IMR-90 (cell line): ENCODE results near the gene STXBP6. TPM values are rescaled to one million over a fixed set of nuclear protein-coding genes. Genes with fewer than 3 reads are reported as not detected.

Experiments used
- ATAC-seq: fragments of 200-7000 bp; cut with Tn5 transposase; 2 replicates; pipeline ENCODE4 v1.9.1; 2020; ENCODE audit warnings: low read depth, mild to moderate bottlenecking, moderate library complexity
- BruUV-seq: library from RNA; stranded (reverse); fragments of 400-500 nt; replicated peaks from 2 replicates; lab custom pipeline; 2021; lab: Mats Ljungman, UMichigan
- CTCF ChIA-PET: fragments of 300-600 bp; formaldehyde crosslinking; extraction: SDS; loops from one replicate; lab custom pipeline; 2021; ENCODE audit warnings: antibody characterized with exemption; lab: Yijun Ruan, JAX
- POLR2A ChIA-PET: fragments of 300-600 bp; sonication (Branson Sonifier 250); formaldehyde crosslinking; loops from one replicate; lab custom pipeline; 2022; ENCODE audit warnings: antibody characterized with exemption; ENCODE audit not compliant: unreplicated experiment; lab: Charles Lee
- DNase-seq: peaks from one replicate; pipeline ENCODE4 v3.0.0; 2013
- H2AFZ ChIP-seq: replicated peaks from 2 replicates; pipeline ENCODE3; 2013; ENCODE audit warnings: low read length, mild to moderate bottlenecking; ENCODE audit not compliant: poor library complexity
- H2AK5ac ChIP-seq: 2 replicates; pipeline ENCODE4 v1.6.1; 2013; ENCODE audit warnings: low read depth, low read length, inconsistent platforms
- H2AK9ac ChIP-seq: replicated peaks from 2 replicates; pipeline ENCODE3; 2013; ENCODE audit warnings: mild to moderate bottlenecking, low read depth, low read length, moderate library complexity; ENCODE audit not compliant: poor library complexity
- H2BK120ac ChIP-seq: 2 replicates; pipeline ENCODE4 v1.6.1; 2013; ENCODE audit warnings: low read depth, low read length, inconsistent platforms
- H2BK15ac ChIP-seq: 3 replicates; pipeline ENCODE4 v1.6.1; 2013; ENCODE audit warnings: low read depth, low read length, inconsistent platforms
- H2BK20ac ChIP-seq: 2 replicates; pipeline ENCODE4 v1.6.1; 2013; ENCODE audit warnings: low read depth, mild to moderate bottlenecking, inconsistent platforms, low read length, moderate library complexity
- H2BK5ac ChIP-seq: 2 replicates; pipeline ENCODE4 v1.6.1; 2013; ENCODE audit warnings: mild to moderate bottlenecking, low read depth, low read length, inconsistent platforms; ENCODE audit not compliant: poor library complexity, severe bottlenecking
- H3K14ac ChIP-seq: replicated peaks from 2 replicates; pipeline ENCODE4 v1.6.1; 2013; ENCODE audit warnings: low read depth, low read length, inconsistent platforms
- H3K18ac ChIP-seq: 2 replicates; pipeline ENCODE4 v1.6.1; 2013; ENCODE audit warnings: low read depth, low read length, control low read depth
- H3K23ac ChIP-seq: 2 replicates; pipeline ENCODE4 v1.6.1; 2013; ENCODE audit warnings: low read depth, low read length, inconsistent platforms
- H3K27ac ChIP-seq: 2 replicates; pipeline ENCODE4 v1.5.1; 2013; ENCODE audit warnings: mild to moderate bottlenecking, control low read depth, low read length; ENCODE audit not compliant: insufficient read depth
- H3K27me3 ChIP-seq: 2 replicates; pipeline ENCODE4 v1.6.1; 2013; ENCODE audit warnings: low read length; ENCODE audit not compliant: control insufficient read depth, insufficient read depth
- H3K36me3 ChIP-seq: 2 replicates; pipeline ENCODE4 v1.6.1; 2013; ENCODE audit warnings: low read length, mixed read lengths; ENCODE audit not compliant: control insufficient read depth, insufficient read depth
- H3K4ac ChIP-seq: 2 replicates; pipeline ENCODE4 v1.6.1; 2013; ENCODE audit warnings: low read depth, low read length, inconsistent platforms
- H3K4me1 ChIP-seq: 2 replicates; pipeline ENCODE4 v1.6.1; 2013; ENCODE audit warnings: low read length, mixed read lengths; ENCODE audit not compliant: control insufficient read depth, insufficient read depth
- H3K4me2 ChIP-seq: 2 replicates; pipeline ENCODE4 v1.6.1; 2013; ENCODE audit warnings: low read depth, mild to moderate bottlenecking, control low read depth, low read length, moderate library complexity
- H3K4me3 ChIP-seq: 2 replicates; pipeline ENCODE4 v1.5.1; 2013; ENCODE audit warnings: low read depth, mild to moderate bottlenecking, control low read depth, low read length, moderate library complexity; ENCODE audit not compliant: insufficient read depth
- H3K56ac ChIP-seq: 2 replicates; pipeline ENCODE4 v1.6.1; 2013; ENCODE audit warnings: low read length, inconsistent platforms; ENCODE audit not compliant: insufficient read depth; ENCODE audit errors: extremely low read depth
- H3K79me1 ChIP-seq, 2 experiments: 2 replicates each; pipeline ENCODE4 v1.6.1; 2013; ENCODE audit warnings: low read length in 2 of 2, inconsistent platforms in 1 of 2, low read depth in 1 of 2
- H3K9ac ChIP-seq: 2 replicates; pipeline ENCODE4 v1.6.1; 2013; ENCODE audit warnings: low read depth, low read length, control low read depth
- H3K9me1 ChIP-seq: 2 replicates; pipeline ENCODE4 v1.6.1; 2013; ENCODE audit warnings: low read length, inconsistent platforms; ENCODE audit not compliant: insufficient read depth
- H3K9me3 ChIP-seq: 2 replicates; pipeline ENCODE4 v1.6.1; 2013; ENCODE audit warnings: low read length; ENCODE audit not compliant: control insufficient read depth, insufficient read depth
- H4K20me1 ChIP-seq: 2 replicates; pipeline ENCODE4 v1.6.1; 2013; ENCODE audit warnings: low read length, inconsistent platforms; ENCODE audit not compliant: insufficient read depth
- H4K5ac ChIP-seq: 2 replicates; pipeline ENCODE4 v1.6.1; 2013; ENCODE audit warnings: mild to moderate bottlenecking, low read depth, low read length, control low read depth
- H4K8ac ChIP-seq, 2 experiments: 2 replicates each; pipeline ENCODE4 v1.6.1; 2013; ENCODE audit warnings: low read depth in 2 of 2, low read length in 2 of 2, control low read depth in 1 of 2, inconsistent platforms in 1 of 2
- H4K91ac ChIP-seq: 2 replicates; pipeline ENCODE4 v1.6.1; 2013; ENCODE audit warnings: low read depth, low read length, inconsistent platforms; ENCODE audit not compliant: insufficient read depth
- BHLHE40 ChIP-seq: fragments of 150-350 bp; IDR thresholded peaks from 2 replicates; pipeline ENCODE4 v1.6.1; 2016; ENCODE audit warnings: mild to moderate bottlenecking, low read depth, low read length
- CEBPB ChIP-seq: IDR thresholded peaks from 2 replicates; pipeline ENCODE4 v1.6.1; 2012; ENCODE audit warnings: low read depth, low read length, improper control_type of control experiment
- CHD1 ChIP-seq: IDR thresholded peaks from 2 replicates; pipeline ENCODE4 v1.6.1; 2012; ENCODE audit warnings: low read depth, low read length, improper control_type of control experiment
- CTCF ChIP-seq: conservative IDR thresholded peaks from 2 replicates; pipeline ENCODE4 v1.5.1; 2012; ENCODE audit warnings: mild to moderate bottlenecking, low read depth, low read length, improper control_type of control experiment
- FOS ChIP-seq: fragments of 150-350 bp; IDR thresholded peaks from 2 replicates; pipeline ENCODE4 v1.6.1; 2016; ENCODE audit warnings: low read depth, low read length
- MAFK ChIP-seq: IDR thresholded peaks from 2 replicates; pipeline ENCODE4 v1.6.1; 2012; ENCODE audit warnings: low read depth, low read length, improper control_type of control experiment
- MAZ ChIP-seq: IDR thresholded peaks from 2 replicates; pipeline ENCODE4 v1.6.1; 2012; ENCODE audit warnings: low read depth, mild to moderate bottlenecking, low read length, improper control_type of control experiment, moderate library complexity, borderline replicate concordance
- MXI1 ChIP-seq: IDR thresholded peaks from 2 replicates; pipeline ENCODE4 v1.6.1; 2012; ENCODE audit warnings: low read depth, mild to moderate bottlenecking, low read length, moderate library complexity, borderline replicate concordance
- NFE2L2 ChIP-seq: fragments of 150-350 bp; IDR thresholded peaks from 2 replicates; pipeline ENCODE4 v1.6.1; 2016; ENCODE audit warnings: low read depth, mild to moderate bottlenecking, low read length
- RCOR1 ChIP-seq: IDR thresholded peaks from 2 replicates; pipeline ENCODE4 v1.6.1; 2012; ENCODE audit warnings: mild to moderate bottlenecking, low read length, improper control_type of control experiment; ENCODE audit not compliant: insufficient replicate concordance
- RFX5 ChIP-seq: IDR thresholded peaks from 2 replicates; pipeline ENCODE4 v1.8.0; 2012; ENCODE audit warnings: low read depth, mild to moderate bottlenecking, low read length, moderate library complexity
- SMC3 ChIP-seq: fragments of 150-350 bp; IDR thresholded peaks from 2 replicates; pipeline ENCODE4 v1.6.1; 2016; ENCODE audit warnings: low read depth, mild to moderate bottlenecking, antibody characterized with exemption, low read length, moderate library complexity
- WGBS, 2 experiments: methylation state at CpG; one replicate each; pipeline versions ENCODE4 v1.1.5 to v1.1.7; 2013; ENCODE audit warnings: missing lambda C conversion rate in 2 of 2; ENCODE audit not compliant: insufficient read length in 1 of 2; ENCODE audit errors: extremely low coverage in 2 of 2; 5-methylcytosine and 5-hydroxymethylcytosine counted together
- dilution Hi-C: fragments of 300-500 bp; cut with HindIII; formaldehyde crosslinking; loops from one replicate; pipeline ENCODE4 v1.14.3; 2018; ENCODE audit warnings: low sequenced_read_pairs; ENCODE audit not compliant: unreplicated experiment
- in situ Hi-C: fragments of 300-500 bp; cut with MboI; formaldehyde crosslinking; loops from 3 replicates; pipeline ENCODE4 v1.14.3; 2019; ENCODE audit warnings: low sequenced_read_pairs, inconsistent platforms, mixed read lengths
- intact Hi-C: fragments of 100-400 bp; cut with micrococcal nuclease; formaldehyde crosslinking; loops from 2 replicates; pipeline ENCODE4 v1.10.0; 2022
- polyA plus RNA-seq, 3 experiments: library from polyadenylated mRNA; depleted of rRNA; stranded (reverse); fragments of >200 nt; gene quantifications; 2 replicates each; pipeline ENCODE4 v1.2.3, GENCODE V29; 2012; ENCODE audit warnings: low replicate concordance in 1 of 3
- total RNA-seq: library from RNA; depleted of rRNA; stranded (reverse); fragments of >200 nt; gene quantifications from 2 replicates; pipeline ENCODE4 v1.2.3, GENCODE V29; 2012
- TF ChIP-seq, protein P1 (sequence below): fragments of 150-350 bp; IDR thresholded peaks from 2 replicates; pipeline ENCODE4 v1.6.1; 2016; ENCODE audit warnings: low read depth, mild to moderate bottlenecking, low read length, moderate library complexity, borderline replicate concordance
- TF ChIP-seq, protein P2 (sequence below): fragments of 150-350 bp; IDR thresholded peaks from 2 replicates; pipeline ENCODE4 v1.6.1; 2017; ENCODE audit warnings: mild to moderate bottlenecking, antibody characterized with exemption, low read length, low read depth

STXBP6 gene
- total and polyA plus RNA-seq, 2 of the 4 experiments (the other 2 are of a cell fraction): 14.2 to 14.3 TPM

GRCh38 chr14:24838945-24839616, 210.9 kb downstream of the STXBP6 start:
- no peak overlapping the region for H3K4ac ChIP-seq
- no peak overlapping the region for H4K5ac ChIP-seq
- dilution Hi-C loops: no loop called here
- H3K23ac ChIP-seq: no peak overlapping the region
- no peaks in the 10 kb centered on the region for H3K27me3 ChIP-seq
- H3K18ac ChIP-seq: no peak overlapping the region
- no peak overlapping the region for H3K56ac ChIP-seq
- DNase-seq: no peak
- H3K4me3 ChIP-seq: no peak overlapping the region
- no peak overlapping the region; the same call in 1 of the 2 replicates for H2AK5ac ChIP-seq
- no peak overlapping the region for H2BK15ac ChIP-seq
- no peak overlapping the region for H2BK120ac ChIP-seq
- WGBS, 2 experiments: no CpG with 5 or more reads among the region's 4 CpGs
- no peak overlapping the region for H3K14ac ChIP-seq
- H3K9ac ChIP-seq: no peak overlapping the region
- no peak overlapping the region for H2BK5ac ChIP-seq
- H4K91ac ChIP-seq: no peak overlapping the region
- no peak overlapping the region for H2AFZ ChIP-seq
- 0 out of 2 replicates have a peak, but pooled peaks cover 3% of the 10 kb centered on the region for H3K4me1 ChIP-seq
- H4K8ac ChIP-seq: no peak overlapping the region
- intact Hi-C loops: no loop called here
- ChIA-PET CTCF (interaction anchor here (1.1 kb wide), 1 partner anchor 14 kb away, joined by 4 read pairs; no protein-coding TSS in a partner anchor), POLR2A (no interaction called here)
- H2BK20ac ChIP-seq: no peak overlapping the region
- H4K20me1 ChIP-seq: no peaks in the 10 kb centered on the region
- H2AK9ac ChIP-seq: no peak overlapping the region
- no peaks in the 10 kb centered on the region for H3K9me3 ChIP-seq
- H3K9me1 ChIP-seq: no peaks in the 10 kb centered on the region
- H3K4me2 ChIP-seq: no peak overlapping the region
- ATAC-seq: no peak
- no peaks in the 10 kb centered on the region for H3K79me1 ChIP-seq
- TF ChIP-seq FOS (no peak), CEBPB (no peak), CHD1 (no peak), RCOR1 (no peak), NFE2L2 (no peak), MAFK (no peak), MXI1 (no peak), SMC3 (no peak), MAZ (no peak), CTCF (no peak), RFX5 (no peak), BHLHE40 (no peak)
- TF ChIP-seq, protein P1, sequence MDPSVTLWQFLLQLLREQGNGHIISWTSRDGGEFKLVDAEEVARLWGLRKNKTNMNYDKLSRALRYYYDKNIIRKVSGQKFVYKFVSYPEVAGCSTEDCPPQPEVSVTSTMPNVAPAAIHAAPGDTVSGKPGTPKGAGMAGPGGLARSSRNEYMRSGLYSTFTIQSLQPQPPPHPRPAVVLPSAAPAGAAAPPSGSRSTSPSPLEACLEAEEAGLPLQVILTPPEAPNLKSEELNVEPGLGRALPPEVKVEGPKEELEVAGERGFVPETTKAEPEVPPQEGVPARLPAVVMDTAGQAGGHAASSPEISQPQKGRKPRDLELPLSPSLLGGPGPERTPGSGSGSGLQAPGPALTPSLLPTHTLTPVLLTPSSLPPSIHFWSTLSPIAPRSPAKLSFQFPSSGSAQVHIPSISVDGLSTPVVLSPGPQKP: no peak
- TF ChIP-seq, protein P2, sequence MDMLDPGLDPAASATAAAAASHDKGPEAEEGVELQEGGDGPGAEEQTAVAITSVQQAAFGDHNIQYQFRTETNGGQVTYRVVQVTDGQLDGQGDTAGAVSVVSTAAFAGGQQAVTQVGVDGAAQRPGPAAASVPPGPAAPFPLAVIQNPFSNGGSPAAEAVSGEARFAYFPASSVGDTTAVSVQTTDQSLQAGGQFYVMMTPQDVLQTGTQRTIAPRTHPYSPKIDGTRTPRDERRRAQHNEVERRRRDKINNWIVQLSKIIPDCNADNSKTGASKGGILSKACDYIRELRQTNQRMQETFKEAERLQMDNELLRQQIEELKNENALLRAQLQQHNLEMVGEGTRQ: no peak
- no TSS peak for BruUV-seq
- no peak overlapping the region for H3K27ac ChIP-seq
- in situ Hi-C loops: no loop called here
- H3K36me3 ChIP-seq: no peaks in the 10 kb centered on the region
